Dendritic cell treated with granulocyte-macrophage colony-stimulating factor and Interleukin-4, amounts not matched to agents 40 ng/mL and 50 ng/mL, for 4 days (primary cell): ENCODE results near the gene MAP3K12.
A peak's percentile ranks its signal among the peaks of the same experiment; 100 is the strongest.

Experiments used
- H3K27ac Mint-ChIP-seq: one replicate; pipeline ENCODE4 v1.8.0; 2022; ENCODE audit warnings: mild to moderate bottlenecking, mixed read lengths
- H3K27me3 Mint-ChIP-seq: one replicate; pipeline ENCODE4 v1.8.0; 2022; ENCODE audit warnings: mild to moderate bottlenecking, mixed read lengths
- H3K36me3 Mint-ChIP-seq: one replicate; pipeline ENCODE4 v1.8.0; 2022; ENCODE audit warnings: low read depth, mixed read lengths
- H3K4me1 Mint-ChIP-seq: one replicate; pipeline ENCODE4 v1.8.0; 2022; ENCODE audit warnings: low read depth, mixed read lengths
- H3K4me3 Mint-ChIP-seq: one replicate; pipeline ENCODE4 v1.8.0; 2022; ENCODE audit warnings: mild to moderate bottlenecking, moderate library complexity, mixed read lengths
- H3K9me3 Mint-ChIP-seq: one replicate; pipeline ENCODE4 v1.8.0; 2022; ENCODE audit warnings: mixed read lengths
- intact Hi-C: fragments of 100-400 bp; cut with micrococcal nuclease; formaldehyde crosslinking; loops from one replicate; pipeline ENCODE4 v1.15.0; 2022

MAP3K12 gene

GRCh38 chr12:53504004-53504920 lies 5.0 kb upstream of the MAP3K12 start:
- Mint-ChIP-seq H3K4me1 (peaks cover 48% of the 10 kb centered on the region), H3K36me3 (peaks cover 69% of the 10 kb centered on the region), H3K27ac (peak overlapping the region; percentile 69), H3K27me3 (no peaks in the 10 kb centered on the region), H3K4me3 (no peak overlapping the region), H3K9me3 (no peaks in the 10 kb centered on the region)
- intact Hi-C loops, result no loop called here

GRCh38 chr12:53502983-53503728 lies 3.9 kb upstream of the MAP3K12 start:
- intact Hi-C loops, result no loop called here

GRCh38 chr12:53502331-53502730 lies 3.1 kb upstream of the MAP3K12 start:
- Mint-ChIP-seq H3K27ac (peak overlapping the region; percentile 94), H3K4me1 (peaks cover 68% of the 10 kb centered on the region), H3K9me3 (no peaks in the 10 kb centered on the region), H3K27me3 (no peaks in the 10 kb centered on the region), H3K4me3 (peak overlapping the region; percentile 88), H3K36me3 (peaks cover 62% of the 10 kb centered on the region)
- intact Hi-C loops, result no loop called here

More at GRCh38 chr12:53502983-53503728, 3.9 kb upstream of the MAP3K12 start:
- Mint-ChIP-seq H3K9me3 (no peaks in the 10 kb centered on the region), H3K4me3 (no peak overlapping the region), H3K4me1 (peaks cover 59% of the 10 kb centered on the region), H3K36me3 (peaks cover 66% of the 10 kb centered on the region), H3K27me3 (no peaks in the 10 kb centered on the region), H3K27ac (peak overlapping the region; percentile 47)

- H3K27me3 Mint-ChIP-seq, result no peaks in the 10 kb centered on the region
- H3K36me3 Mint-ChIP-seq, result peaks cover 55% of the 10 kb centered on the region
- H3K4me1 Mint-ChIP-seq, result peaks cover 74% of the 10 kb centered on the region
- H3K27ac Mint-ChIP-seq, result peak overlapping the region; percentile 94
- H3K4me3 Mint-ChIP-seq, result peak overlapping the region; percentile 88
- intact Hi-C loops, result loop anchor here (2.0 kb wide), 2 partner anchors 49 to 181 kb away; partner anchors contain the start of genes AAAS and PCBP2
- no peaks in the 10 kb centered on the region for H3K9me3 Mint-ChIP-seq
Observed at GRCh38 chr12:53501615-53502181, 2.4 kb upstream of the MAP3K12 start.

- H3K36me3 Mint-ChIP-seq, result peaks cover 48% of the 10 kb centered on the region
- intact Hi-C loops, result loop anchor here (2.0 kb wide), 2 partner anchors 48 to 180 kb away; partner anchors contain the start of genes AAAS and PCBP2
- H3K27ac Mint-ChIP-seq, result peak within 1 kb of the TSS; percentile 94
- H3K4me1 Mint-ChIP-seq, result peaks cover 80% of the 10 kb centered on the region
- H3K4me3 Mint-ChIP-seq, result peak within 1 kb of the TSS; percentile 88
- no peaks in the 10 kb centered on the region for H3K9me3 Mint-ChIP-seq
- H3K27me3 Mint-ChIP-seq, result no peaks in the 10 kb centered on the region
Observed at GRCh38 chr12:53500776-53501614, 1.7 kb upstream of the MAP3K12 start, which contains the start of gene TARBP2. Gene TARBP2, plus strand, starts transcription at chr12:53501283. Its CDS starts 126 bp downstream, at chr12:53501409.

GRCh38 chr12:53500142-53500775 lies 1.0 kb upstream of the MAP3K12 start:
- H3K4me3 Mint-ChIP-seq, result peak overlapping the region; percentile 88
- intact Hi-C loops, result loop anchor here (2.0 kb wide), 2 partner anchors 47 to 179 kb away; partner anchors contain the start of genes AAAS and PCBP2
- peaks cover 77% of the 10 kb centered on the region for H3K4me1 Mint-ChIP-seq

DNA sequence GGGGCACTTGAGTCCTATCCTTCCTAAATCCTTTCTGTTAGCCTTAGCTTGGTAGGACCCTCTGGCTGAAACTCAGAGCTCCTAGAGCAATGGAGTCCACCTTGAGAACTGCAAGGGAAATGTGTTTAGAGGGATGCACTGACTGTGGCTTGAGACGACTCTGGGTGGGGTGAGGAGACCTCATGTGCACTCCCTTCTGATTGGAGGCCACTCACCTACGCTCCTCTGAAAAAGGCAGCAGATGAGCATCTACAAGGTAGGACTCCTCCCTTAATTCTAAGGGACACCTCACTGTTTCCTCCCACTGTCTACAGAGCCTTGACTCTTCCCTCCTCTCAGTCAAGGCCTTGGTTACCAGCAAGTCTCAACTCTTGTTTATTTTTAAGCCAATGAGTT lies 1.0 kb downstream of the MAP3K12 start:
- peak overlapping the region; percentile 94 for H3K27ac Mint-ChIP-seq
- H3K36me3 Mint-ChIP-seq, result peaks cover 23% of the 10 kb centered on the region
- intact Hi-C loops, result no loop called here
- peaks cover 72% of the 10 kb centered on the region for H3K4me1 Mint-ChIP-seq
- H3K4me3 Mint-ChIP-seq, result peak overlapping the region; percentile 88
- no peaks in the 10 kb centered on the region for H3K27me3 Mint-ChIP-seq
- H3K9me3 Mint-ChIP-seq, result no peaks in the 10 kb centered on the region

More at GRCh38 chr12:53500142-53500775, 1.0 kb upstream of the MAP3K12 start:
- H3K27me3 Mint-ChIP-seq, result no peaks in the 10 kb centered on the region
- H3K9me3 Mint-ChIP-seq, result no peaks in the 10 kb centered on the region
- peak overlapping the region; percentile 94 for H3K27ac Mint-ChIP-seq
- peaks cover 41% of the 10 kb centered on the region for H3K36me3 Mint-ChIP-seq

DNA sequence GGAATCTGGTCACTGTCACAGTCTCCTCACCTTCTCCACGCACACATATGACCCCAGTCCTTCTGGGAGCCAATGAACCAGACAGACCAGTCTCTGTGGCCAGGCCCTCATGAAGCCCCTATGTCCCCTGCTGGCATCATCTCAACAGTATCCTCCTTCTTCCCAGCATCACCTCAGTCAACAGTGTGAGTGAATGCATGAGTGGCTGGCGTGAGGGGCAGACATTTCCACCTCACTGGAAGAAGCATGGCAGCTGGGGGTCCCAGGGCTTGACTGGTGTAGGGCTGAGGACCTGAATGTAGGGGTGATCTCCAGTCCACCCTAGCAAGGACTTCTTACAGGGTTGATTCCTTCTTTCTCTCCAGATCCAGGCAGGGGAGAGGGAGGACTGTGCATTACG lies 1.8 kb downstream of the MAP3K12 start:
- Mint-ChIP-seq H3K27ac (no peak overlapping the region), H3K4me3 (no peak overlapping the region), H3K36me3 (peaks cover 25% of the 10 kb centered on the region), H3K9me3 (no peaks in the 10 kb centered on the region), H3K4me1 (peaks cover 73% of the 10 kb centered on the region), H3K27me3 (no peaks in the 10 kb centered on the region)
- intact Hi-C loops, result no loop called here

GRCh38 chr12:53496752-53497032 lies 2.6 kb downstream of the MAP3K12 start:
- intact Hi-C loops, result no loop called here
- H3K27me3 Mint-ChIP-seq, result no peaks in the 10 kb centered on the region
- peaks cover 22% of the 10 kb centered on the region for H3K36me3 Mint-ChIP-seq
- H3K27ac Mint-ChIP-seq, result peak overlapping the region; percentile 68
- peaks cover 73% of the 10 kb centered on the region for H3K4me1 Mint-ChIP-seq
- peak overlapping the region; percentile 37 for H3K4me3 Mint-ChIP-seq
- H3K9me3 Mint-ChIP-seq, result no peaks in the 10 kb centered on the region

DNA sequence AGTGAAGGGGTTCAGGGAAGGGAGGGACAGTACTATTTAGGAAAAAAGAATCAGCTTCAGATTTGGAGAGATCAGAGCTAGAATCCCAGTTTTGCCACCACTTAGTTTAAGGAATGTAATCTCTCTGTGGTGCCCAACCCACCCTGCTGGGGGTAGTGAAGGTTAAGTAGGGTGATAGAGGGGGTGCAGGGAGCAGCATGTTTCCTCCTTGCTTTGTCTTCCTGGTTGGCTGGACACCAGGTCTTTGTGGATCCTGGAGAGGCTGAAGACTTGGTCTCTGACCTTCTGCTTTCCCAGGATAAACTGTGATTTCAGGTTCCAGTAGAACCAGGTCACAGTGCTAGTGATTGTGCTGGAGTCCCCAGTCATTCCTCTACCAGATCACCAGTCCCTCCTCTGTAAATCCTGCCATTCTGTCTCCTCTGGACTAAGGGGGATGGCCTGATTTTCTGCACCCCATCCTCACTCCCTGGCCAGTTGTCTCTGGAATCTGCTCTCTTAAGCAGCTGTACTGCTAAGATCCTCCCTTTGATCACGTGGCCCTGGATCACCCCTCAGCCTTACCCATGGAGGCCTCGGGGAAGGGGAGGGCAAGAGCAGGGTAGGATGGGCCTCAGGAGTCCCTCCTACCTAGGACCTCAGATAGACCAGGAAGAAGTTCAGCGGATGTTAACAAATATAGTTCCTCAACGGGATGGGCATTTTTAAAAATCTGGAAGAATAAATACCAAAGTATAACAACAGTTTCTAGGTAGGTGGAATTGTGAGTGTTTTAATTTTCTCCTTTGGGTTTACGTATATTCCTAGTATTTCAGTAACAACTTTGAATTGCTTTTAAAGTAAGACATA lies 3.1 kb downstream of the MAP3K12 start:
- Mint-ChIP-seq H3K27me3 (no peaks in the 10 kb centered on the region), H3K36me3 (peaks cover 19% of the 10 kb centered on the region), H3K4me3 (peak overlapping the region; percentile 37), H3K9me3 (no peaks in the 10 kb centered on the region), H3K27ac (peak overlapping the region; percentile 68), H3K4me1 (peaks cover 74% of the 10 kb centered on the region)
- intact Hi-C loops, result no loop called here

DNA sequence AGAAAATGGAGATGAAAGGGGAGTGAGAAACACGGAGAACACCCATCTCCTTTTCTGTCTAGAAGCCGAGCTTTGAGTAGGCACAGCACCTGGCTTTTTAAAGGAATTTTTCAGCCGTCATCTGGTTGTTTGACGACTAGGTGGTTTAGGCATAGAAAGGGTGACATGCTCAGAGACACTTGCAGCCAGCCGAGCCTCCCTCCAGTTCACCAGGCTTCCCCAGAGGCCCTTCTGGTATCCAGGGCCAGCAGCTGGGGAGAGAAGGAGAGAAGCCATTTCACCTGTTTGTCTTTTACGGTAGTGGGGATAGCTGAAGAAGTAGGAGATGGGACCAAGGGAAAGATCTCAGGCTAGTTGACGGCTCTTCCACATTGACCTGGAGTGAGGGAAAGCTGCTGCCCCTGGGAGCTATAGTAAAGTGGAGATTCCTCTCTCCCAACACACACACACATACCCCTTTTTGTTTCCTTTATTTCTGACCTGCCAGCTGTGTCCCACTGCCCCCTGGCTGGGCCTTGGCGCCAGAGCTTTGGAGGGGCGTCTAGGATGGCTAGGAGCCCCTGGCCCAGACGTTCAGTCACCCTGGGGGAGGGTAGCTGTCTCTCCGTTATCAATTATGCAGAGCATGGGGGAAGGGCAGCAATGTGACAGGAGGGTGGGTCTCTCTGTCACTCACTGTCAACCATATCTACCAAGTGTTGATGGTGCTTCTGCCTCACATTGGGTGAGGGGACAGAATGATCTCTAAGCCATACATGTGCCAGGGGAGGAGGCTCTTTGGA lies 5.5 kb downstream of the MAP3K12 start:
- Mint-ChIP-seq H3K27ac (peak overlapping the region; percentile 81), H3K9me3 (no peaks in the 10 kb centered on the region), H3K4me3 (peak overlapping the region; percentile 82)

More for the DNA sequence above, 5.5 kb downstream of the MAP3K12 start:
- intact Hi-C loops, result no loop called here
- peaks cover 9% of the 10 kb centered on the region for H3K36me3 Mint-ChIP-seq
- H3K27me3 Mint-ChIP-seq, result no peaks in the 10 kb centered on the region
- H3K4me1 Mint-ChIP-seq, result peaks cover 62% of the 10 kb centered on the region
